COLO668 (cell line): ENCODE results near the gene MARCKSL1.
"Not testable (repeated sequence)": the region's sequence is repeated elsewhere in the genome, so short reads cannot be mapped to it uniquely, and the experiment has no call there.

ENCODE experiments used
- DNase-seq: peaks from one replicate; lab custom pipeline; 2025; ENCODE audit not compliant: unreplicated experiment; lab: John Stamatoyannopoulos, UW

MARCKSL1 gene

GRCh38 chr1:32291145-32291707 is 44.8 kb downstream of the MARCKSL1 start:
- no peak for DNase-seq

GRCh38 chr1:32289256-32289655 is 46.8 kb downstream of the MARCKSL1 start:
- no peak for DNase-seq

GRCh38 chr1:32286763-32287162 is 49.3 kb downstream of the MARCKSL1 start:
- no peak for DNase-seq

- no peak for DNase-seq
Measured at GRCh38 chr1:32285658-32286057, 50.4 kb downstream of the MARCKSL1 start.

GRCh38 chr1:32284777-32285176 is 51.3 kb downstream of the MARCKSL1 start:
- DNase-seq, result not testable (repeated sequence)
